Breast epithelium (tissue), 3 donors: ENCODE results near the gene FABP7.

Experiments
- CTCF ChIP-seq, 3 donors: fragments of 450-650 bp; IDR thresholded peaks; one replicate each; pipeline ENCODE4 v1.5.1; 2016 to 2017; ENCODE audit warnings: antibody characterized with exemption in 3 of 3, mild to moderate bottlenecking in 3 of 3, moderate library complexity in 3 of 3
- POLR2A ChIP-seq: fragments of 450-650 bp; IDR thresholded peaks from one replicate; pipeline ENCODE4 v1.6.1; 2016; ENCODE audit warnings: antibody characterized with exemption, mild to moderate bottlenecking, moderate library complexity
- POLR2AphosphoS5 ChIP-seq, 3 donors: sonication (generic); formaldehyde crosslinking; IDR thresholded peaks; one replicate each; pipeline ENCODE4 v1.6.1; 2017; ENCODE audit warnings: antibody characterized with exemption in 3 of 3

GRCh38 chr6:122751326-122751725 lies 28.2 kb upstream of the FABP7 start:
- TF ChIP-seq CTCF (IDR thresholded peaks at IDR 0.05) (no peak), POLR2AphosphoS5 (IDR thresholded peaks at IDR 0.05) (no peak), POLR2A (no peak)
